Duodenal mucosa (tissue), 2 donors: ENCODE measurements around the gene SLC10A6.

ENCODE experiments used
- H3K27ac ChIP-seq: one replicate; pipeline ENCODE4 v1.7.0; 2013; ENCODE audit warnings: low read depth, low read length
- H3K27me3 ChIP-seq, 2 donors: one replicate each; pipeline ENCODE4 v1.7.0; 2013; ENCODE audit warnings: low read length in 2 of 2, control low read depth in 1 of 2; ENCODE audit not compliant: insufficient read depth in 2 of 2, control insufficient read depth in 1 of 2
- H3K36me3 ChIP-seq, 2 donors: one replicate each; pipeline ENCODE4 v1.7.0; 2013; ENCODE audit warnings: low read length in 2 of 2, control low read depth in 1 of 2; ENCODE audit not compliant: insufficient read depth in 2 of 2, control insufficient read depth in 1 of 2
- H3K4me1 ChIP-seq, 2 donors: one replicate each; pipeline ENCODE4 v1.7.0; 2013; ENCODE audit warnings: low read length in 2 of 2, control low read depth in 1 of 2; ENCODE audit not compliant: insufficient read depth in 2 of 2, control insufficient read depth in 1 of 2
- H3K4me3 ChIP-seq, 2 donors: one replicate each; pipeline ENCODE4 v1.7.0; 2013; ENCODE audit warnings: low read length in 2 of 2, low read depth in 1 of 2
- H3K9ac ChIP-seq, 2 donors: one replicate each; pipeline ENCODE4 v1.7.0; 2013; ENCODE audit warnings: low read length in 2 of 2, low read depth in 1 of 2
- H3K9me3 ChIP-seq, 2 donors: one replicate each; pipeline ENCODE4 v1.7.0; 2013; ENCODE audit warnings: low read length in 2 of 2, control low read depth in 1 of 2; ENCODE audit not compliant: control insufficient read depth in 1 of 2

Gene SLC10A6

DNA sequence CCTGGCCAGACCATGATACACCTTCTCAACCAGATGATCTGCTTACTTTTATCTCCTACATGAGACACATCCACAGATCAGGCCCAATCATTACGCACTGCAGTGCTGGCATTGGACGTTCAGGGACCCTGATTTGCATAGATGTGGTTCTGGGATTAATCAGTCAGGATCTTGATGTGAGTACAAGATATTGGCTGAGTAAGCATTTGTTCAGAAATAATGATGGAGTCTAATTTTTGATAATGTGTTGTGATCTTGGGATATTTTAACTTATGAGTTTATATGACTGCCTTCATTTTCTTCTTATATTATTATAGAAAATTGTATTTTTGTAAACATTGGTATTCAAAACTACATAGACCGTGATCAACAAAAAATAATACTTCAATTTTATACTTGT, 39.4 kb downstream of the SLC10A6 start:
- no peaks in the 10 kb centered on the region for H3K27me3 ChIP-seq
- H3K36me3 ChIP-seq: peaks cover 0 to 2% of the 10 kb centered on the region in 2 donors
- H3K27ac ChIP-seq: no peak overlapping the region
- no peaks in the 10 kb centered on the region for H3K4me1 ChIP-seq
- H3K9me3 ChIP-seq: no peaks in the 10 kb centered on the region
- H3K9ac ChIP-seq: no peak overlapping the region
- H3K4me3 ChIP-seq: no peak overlapping the region

DNA sequence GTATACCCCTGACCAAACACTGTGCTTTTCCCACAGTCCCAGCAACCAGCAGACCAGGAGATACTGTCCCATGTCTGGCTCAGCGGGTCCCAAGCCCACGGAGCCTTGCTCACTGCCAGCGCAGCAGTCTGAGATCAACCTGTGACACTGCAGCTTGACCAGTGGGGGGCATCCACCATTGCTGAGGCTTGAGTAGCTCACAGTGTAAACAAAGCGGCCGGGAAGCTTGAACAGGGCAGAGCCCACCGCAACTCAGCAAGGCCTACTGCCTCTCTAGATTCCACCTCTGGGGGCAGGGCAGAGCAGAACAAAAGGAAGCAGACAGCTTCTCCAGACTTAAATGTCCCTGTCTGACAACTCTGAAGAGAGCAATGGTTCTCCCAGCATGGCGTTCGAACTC, 58.1 kb downstream of the SLC10A6 start:
- Histone ChIP-seq H3K27ac (no peak overlapping the region), H3K4me3 (no peak overlapping the region), H3K9ac (no peak overlapping the region), H3K9me3 (no peaks in the 10 kb centered on the region), H3K4me1 (no peaks in the 10 kb centered on the region), H3K27me3 (no peaks in the 10 kb centered on the region), H3K36me3 (no peaks in the 10 kb centered on the region)

DNA sequence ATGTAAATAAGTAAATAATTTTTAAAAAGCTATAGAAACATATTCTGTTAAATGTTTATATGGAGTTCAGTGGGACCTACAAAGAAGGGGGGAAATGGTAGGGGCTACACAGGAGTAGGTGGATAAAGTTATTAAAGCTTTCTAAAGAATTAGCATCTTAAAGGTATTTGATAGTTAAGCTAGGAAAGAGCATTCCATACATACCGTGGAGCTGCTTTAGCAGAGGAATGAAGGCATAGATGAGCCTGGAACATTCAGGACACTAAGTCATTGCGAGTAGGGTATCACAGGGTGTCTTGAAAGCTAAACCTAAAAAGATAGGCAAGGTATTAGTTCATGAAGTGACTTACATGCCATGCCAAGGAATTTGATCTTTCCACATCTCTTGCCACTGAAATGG, 60.4 kb downstream of the SLC10A6 start:
- H3K27me3 ChIP-seq: no peaks in the 10 kb centered on the region
- H3K4me1 ChIP-seq: no peaks in the 10 kb centered on the region
- no peak overlapping the region for H3K4me3 ChIP-seq
- no peaks in the 10 kb centered on the region for H3K36me3 ChIP-seq
- no peak overlapping the region for H3K9ac ChIP-seq
- H3K9me3 ChIP-seq: no peaks in the 10 kb centered on the region
- H3K27ac ChIP-seq: no peak overlapping the region

DNA sequence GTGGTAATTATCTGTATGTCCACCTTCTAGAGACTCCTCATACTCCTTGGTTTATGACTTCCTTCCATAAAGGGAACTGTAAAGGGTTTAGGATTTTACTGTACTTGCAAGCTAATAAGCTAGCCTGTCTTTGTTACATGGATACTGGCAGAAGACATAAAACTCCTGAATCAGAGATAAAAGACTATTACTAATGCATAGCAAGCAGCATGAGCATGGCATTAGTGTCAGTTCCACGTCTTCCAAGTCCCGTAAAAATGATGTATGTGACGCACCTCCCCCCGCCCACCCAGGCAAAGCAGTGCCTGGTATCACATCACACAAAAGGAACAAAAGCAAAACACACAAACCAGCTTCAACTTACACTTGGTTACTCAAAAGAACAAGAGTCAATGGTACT, 71.0 kb downstream of the SLC10A6 start:
- Histone ChIP-seq H3K9ac (no peak overlapping the region), H3K9me3 (no peaks in the 10 kb centered on the region), H3K27me3 (no peaks in the 10 kb centered on the region), H3K4me3 (no peak overlapping the region), H3K4me1 (no peaks in the 10 kb centered on the region), H3K27ac (no peak overlapping the region), H3K36me3 (no peaks in the 10 kb centered on the region)

DNA sequence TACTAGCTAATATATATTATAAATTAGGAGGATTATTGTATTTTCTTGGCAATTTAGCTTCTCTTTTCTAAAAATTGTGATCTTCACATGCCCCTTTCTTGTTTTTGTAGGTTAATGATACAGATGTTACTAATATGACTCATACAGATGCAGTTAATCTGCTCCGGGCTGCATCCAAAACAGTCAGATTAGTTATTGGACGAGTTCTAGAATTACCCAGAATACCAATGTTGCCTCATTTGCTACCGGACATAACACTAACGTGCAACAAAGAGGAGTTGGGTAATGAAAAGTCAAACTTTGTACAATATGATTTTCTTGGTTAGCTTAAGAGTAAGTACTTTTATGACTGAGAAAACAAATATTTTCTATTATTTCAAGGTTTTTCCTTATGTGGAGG, 74.1 kb downstream of the SLC10A6 start:
- Histone ChIP-seq H3K9ac (no peak overlapping the region), H3K27ac (no peak overlapping the region), H3K9me3 (no peaks in the 10 kb centered on the region), H3K4me1 (no peaks in the 10 kb centered on the region), H3K27me3 (no peaks in the 10 kb centered on the region), H3K36me3 (no peaks in the 10 kb centered on the region), H3K4me3 (no peak overlapping the region)
